ENCODE results near the gene PDC.

GRCh38 chr1:186483561-186483960 lies 22.6 kb upstream of the PDC start:
- TF ChIP-seq USF2 (IDR thresholded peaks at IDR 0.05; ENCODE audit: borderline replicate concordance, low read depth, low read length) (no peak), EP300 (IDR thresholded peaks at IDR 0.05; ENCODE audit: borderline replicate concordance in 1 of 2, low read depth in 1 of 2, low read length in 1 of 2) (no peak), CTCF (IDR thresholded peaks at IDR 0.05) (no peak), TEAD4 (IDR thresholded peaks at IDR 0.05; ENCODE audit: borderline replicate concordance, insufficient read depth) (no peak), REST (IDR thresholded peaks at IDR 0.05; ENCODE audit: low read depth, low read length) (no peak), SIN3A (IDR thresholded peaks at IDR 0.05; ENCODE audit: borderline replicate concordance, low read depth, low read length) (no peak), CHD2 (IDR thresholded peaks at IDR 0.05; ENCODE audit: low read length, partially characterized antibody) (no peak), POLR2AphosphoS5 (IDR thresholded peaks at IDR 0.05; ENCODE audit: low read depth, low read length) (no peak), MXI1 (IDR thresholded peaks at IDR 0.05; ENCODE audit: low read depth, low read length) (no peak)
- TF ChIP-seq, protein P1, sequence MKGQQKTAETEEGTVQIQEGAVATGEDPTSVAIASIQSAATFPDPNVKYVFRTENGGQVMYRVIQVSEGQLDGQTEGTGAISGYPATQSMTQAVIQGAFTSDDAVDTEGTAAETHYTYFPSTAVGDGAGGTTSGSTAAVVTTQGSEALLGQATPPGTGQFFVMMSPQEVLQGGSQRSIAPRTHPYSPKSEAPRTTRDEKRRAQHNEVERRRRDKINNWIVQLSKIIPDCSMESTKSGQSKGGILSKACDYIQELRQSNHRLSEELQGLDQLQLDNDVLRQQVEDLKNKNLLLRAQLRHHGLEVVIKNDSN (IDR thresholded peaks at IDR 0.05; ENCODE audit: borderline replicate concordance, low read depth) = no peak

Data from SK-N-SH (cell line).